Measurements from ENCODE around the gene DCLK1.

The DCLK1 gene

DNA sequence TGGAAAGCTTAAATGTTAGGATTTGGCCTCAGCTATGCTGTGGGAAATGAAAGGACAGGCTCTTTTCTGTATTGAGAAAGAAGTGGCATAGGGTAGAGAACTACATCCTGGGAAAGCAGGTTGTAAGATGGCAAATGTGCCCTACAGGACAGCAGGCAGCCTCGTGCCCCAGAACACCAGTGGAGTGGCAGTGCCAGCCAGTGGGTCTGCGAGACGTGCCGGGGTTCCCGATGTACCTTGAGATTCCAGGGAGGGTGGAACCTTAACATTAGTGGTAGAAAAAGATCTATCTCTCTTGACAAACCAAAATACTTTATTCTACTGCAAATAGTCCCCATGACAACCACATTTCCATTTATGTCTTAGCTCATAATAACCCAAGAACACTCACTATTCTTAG lies 42.7 kb downstream of the DCLK1 start:
- H3K27me3 ChIP-seq (ENCODE audit: insufficient read depth, poor library complexity, severe bottlenecking), result no peaks in the 10 kb centered on the region
- TF ChIP-seq SPI1 (IDR thresholded peaks at IDR 0.05; ENCODE audit: borderline replicate concordance, low read depth), result no peak
- no peak for TF ChIP-seq GABPA (IDR thresholded peaks at IDR 0.05; ENCODE audit: low read depth)
- TF ChIP-seq, protein P1, sequence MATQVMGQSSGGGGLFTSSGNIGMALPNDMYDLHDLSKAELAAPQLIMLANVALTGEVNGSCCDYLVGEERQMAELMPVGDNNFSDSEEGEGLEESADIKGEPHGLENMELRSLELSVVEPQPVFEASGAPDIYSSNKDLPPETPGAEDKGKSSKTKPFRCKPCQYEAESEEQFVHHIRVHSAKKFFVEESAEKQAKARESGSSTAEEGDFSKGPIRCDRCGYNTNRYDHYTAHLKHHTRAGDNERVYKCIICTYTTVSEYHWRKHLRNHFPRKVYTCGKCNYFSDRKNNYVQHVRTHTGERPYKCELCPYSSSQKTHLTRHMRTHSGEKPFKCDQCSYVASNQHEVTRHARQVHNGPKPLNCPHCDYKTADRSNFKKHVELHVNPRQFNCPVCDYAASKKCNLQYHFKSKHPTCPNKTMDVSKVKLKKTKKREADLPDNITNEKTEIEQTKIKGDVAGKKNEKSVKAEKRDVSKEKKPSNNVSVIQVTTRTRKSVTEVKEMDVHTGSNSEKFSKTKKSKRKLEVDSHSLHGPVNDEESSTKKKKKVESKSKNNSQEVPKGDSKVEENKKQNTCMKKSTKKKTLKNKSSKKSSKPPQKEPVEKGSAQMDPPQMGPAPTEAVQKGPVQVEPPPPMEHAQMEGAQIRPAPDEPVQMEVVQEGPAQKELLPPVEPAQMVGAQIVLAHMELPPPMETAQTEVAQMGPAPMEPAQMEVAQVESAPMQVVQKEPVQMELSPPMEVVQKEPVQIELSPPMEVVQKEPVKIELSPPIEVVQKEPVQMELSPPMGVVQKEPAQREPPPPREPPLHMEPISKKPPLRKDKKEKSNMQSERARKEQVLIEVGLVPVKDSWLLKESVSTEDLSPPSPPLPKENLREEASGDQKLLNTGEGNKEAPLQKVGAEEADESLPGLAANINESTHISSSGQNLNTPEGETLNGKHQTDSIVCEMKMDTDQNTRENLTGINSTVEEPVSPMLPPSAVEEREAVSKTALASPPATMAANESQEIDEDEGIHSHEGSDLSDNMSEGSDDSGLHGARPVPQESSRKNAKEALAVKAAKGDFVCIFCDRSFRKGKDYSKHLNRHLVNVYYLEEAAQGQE (IDR thresholded peaks at IDR 0.05; ENCODE audit: insufficient replicate concordance, low read depth), result no peak
- DNase-seq (ENCODE audit: low read depth in 1 of 2, low spot score in 1 of 2), result no peak
- no peak overlapping the region for H3K4me3 ChIP-seq (replicated peaks; ENCODE audit: insufficient read depth, low read length)
- no peak overlapping the region for H3K27ac ChIP-seq (replicated peaks)

DNA sequence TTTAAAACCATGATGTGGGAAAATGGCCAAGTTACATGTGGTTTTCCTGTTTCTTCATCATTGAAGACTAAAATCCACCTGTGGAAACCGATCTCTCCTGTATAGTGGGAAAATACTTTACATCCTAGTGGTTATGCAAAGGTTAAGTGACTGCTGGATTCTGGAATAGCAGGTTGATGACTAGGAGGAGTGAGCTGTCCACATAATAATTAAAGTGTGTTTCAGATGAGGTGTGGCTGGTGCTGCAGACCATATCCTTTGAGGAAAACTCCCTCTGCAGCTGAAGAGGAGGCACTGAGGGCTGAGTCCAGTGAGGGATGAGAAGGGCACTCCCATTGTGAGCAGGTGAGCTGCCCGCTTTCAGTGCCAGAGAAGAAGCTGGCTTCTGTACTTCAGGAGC lies 43.2 kb downstream of the DCLK1 start:
- Histone ChIP-seq H3K4me3 (replicated peaks; ENCODE audit: insufficient read depth, low read length) (no peak overlapping the region), H3K27ac (replicated peaks) (no peak overlapping the region), H3K27me3 (ENCODE audit: insufficient read depth, poor library complexity, severe bottlenecking) (no peaks in the 10 kb centered on the region)
- TF ChIP-seq, protein P2, sequence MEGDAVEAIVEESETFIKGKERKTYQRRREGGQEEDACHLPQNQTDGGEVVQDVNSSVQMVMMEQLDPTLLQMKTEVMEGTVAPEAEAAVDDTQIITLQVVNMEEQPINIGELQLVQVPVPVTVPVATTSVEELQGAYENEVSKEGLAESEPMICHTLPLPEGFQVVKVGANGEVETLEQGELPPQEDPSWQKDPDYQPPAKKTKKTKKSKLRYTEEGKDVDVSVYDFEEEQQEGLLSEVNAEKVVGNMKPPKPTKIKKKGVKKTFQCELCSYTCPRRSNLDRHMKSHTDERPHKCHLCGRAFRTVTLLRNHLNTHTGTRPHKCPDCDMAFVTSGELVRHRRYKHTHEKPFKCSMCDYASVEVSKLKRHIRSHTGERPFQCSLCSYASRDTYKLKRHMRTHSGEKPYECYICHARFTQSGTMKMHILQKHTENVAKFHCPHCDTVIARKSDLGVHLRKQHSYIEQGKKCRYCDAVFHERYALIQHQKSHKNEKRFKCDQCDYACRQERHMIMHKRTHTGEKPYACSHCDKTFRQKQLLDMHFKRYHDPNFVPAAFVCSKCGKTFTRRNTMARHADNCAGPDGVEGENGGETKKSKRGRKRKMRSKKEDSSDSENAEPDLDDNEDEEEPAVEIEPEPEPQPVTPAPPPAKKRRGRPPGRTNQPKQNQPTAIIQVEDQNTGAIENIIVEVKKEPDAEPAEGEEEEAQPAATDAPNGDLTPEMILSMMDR (IDR thresholded peaks at IDR 0.05; ENCODE audit: insufficient read depth, low read length), result no peak
- TF ChIP-seq, protein P1 (IDR thresholded peaks at IDR 0.05; ENCODE audit: insufficient replicate concordance, low read depth), result no peak
- no peak for TF ChIP-seq GABPA (IDR thresholded peaks at IDR 0.05; ENCODE audit: low read depth)
- no peak for TF ChIP-seq SPI1 (IDR thresholded peaks at IDR 0.05; ENCODE audit: borderline replicate concordance, low read depth)
- TF ChIP-seq POLR2AphosphoS5 (IDR thresholded peaks at IDR 0.05; ENCODE audit: low read depth), result no peak
- no peak for DNase-seq (ENCODE audit: low read depth in 1 of 2, low spot score in 1 of 2)

DNA sequence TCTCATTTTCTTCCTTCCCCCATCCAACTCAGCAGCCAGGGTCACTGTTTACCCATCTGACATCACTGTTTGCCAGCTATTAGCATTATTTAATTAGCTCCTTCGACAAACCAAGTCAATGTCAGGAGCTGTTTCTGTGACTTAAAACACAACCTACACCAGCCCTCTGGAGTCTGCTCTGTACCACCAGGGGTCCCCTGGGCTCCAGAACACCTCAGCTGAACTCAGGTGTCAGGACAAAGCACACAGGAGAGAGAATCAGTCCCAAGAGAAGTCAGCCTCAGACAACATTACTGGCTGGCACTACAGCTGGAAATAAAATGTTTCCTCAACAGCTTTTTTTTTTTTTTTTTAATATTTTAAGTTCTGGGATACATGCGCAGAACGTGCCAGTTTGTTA lies 45.1 kb downstream of the DCLK1 start:
- no peaks in the 10 kb centered on the region for H3K27me3 ChIP-seq (ENCODE audit: insufficient read depth, poor library complexity, severe bottlenecking)
- H3K4me3 ChIP-seq (replicated peaks; ENCODE audit: insufficient read depth, low read length), result no peak overlapping the region
- no peak for DNase-seq (ENCODE audit: low read depth in 1 of 2, low spot score in 1 of 2)
- TF ChIP-seq, protein P2 (IDR thresholded peaks at IDR 0.05; ENCODE audit: insufficient read depth, low read length), result no peak
- TF ChIP-seq GABPA (IDR thresholded peaks at IDR 0.05; ENCODE audit: low read depth) (no peak), POLR2AphosphoS5 (IDR thresholded peaks at IDR 0.05; ENCODE audit: low read depth) (no peak), SPI1 (IDR thresholded peaks at IDR 0.05; ENCODE audit: borderline replicate concordance, low read depth) (no peak)
- TF ChIP-seq, protein P1 (IDR thresholded peaks at IDR 0.05; ENCODE audit: insufficient replicate concordance, low read depth), result no peak
- no peak overlapping the region for H3K27ac ChIP-seq (replicated peaks)
